Activated CD4-positive, alpha-beta T cell treated with anti-CD3 and anti-CD28 coated beads, Interleukin-2, amount 10 ng/mL, durations not matched to agents 7 days and 5 days (primary cell): ENCODE data around the gene S1PR1. TPM values are rescaled to one million over a fixed set of nuclear protein-coding genes. Genes with fewer than 3 reads are reported as not detected.

Experiments used
- CTCF ChIA-PET: fragments of 350-600 bp; sonication (Branson Sonifier 250); formaldehyde crosslinking; loops from one replicate; lab custom pipeline; 2021; ENCODE audit warnings: antibody characterized with exemption; lab: Charles Lee
- POLR2A ChIA-PET: fragments of 350-600 bp; sonication (Branson Sonifier 250); formaldehyde crosslinking; loops from one replicate; lab custom pipeline; 2021; ENCODE audit warnings: antibody characterized with exemption; lab: Charles Lee
- DNase-seq: peaks from one replicate; pipeline ENCODE4 v3.0.0-alpha.2; 2020
- H3K27ac Mint-ChIP-seq: one replicate; pipeline ENCODE4 v1.8.0; 2021; ENCODE audit warnings: mild to moderate bottlenecking, moderate library complexity, mixed read lengths
- H3K27me3 Mint-ChIP-seq: one replicate; pipeline ENCODE4 v1.8.0; 2021; ENCODE audit warnings: mixed read lengths
- H3K36me3 Mint-ChIP-seq: one replicate; pipeline ENCODE4 v1.8.0; 2021; ENCODE audit warnings: low read depth, mixed read lengths
- H3K4me1 Mint-ChIP-seq: one replicate; pipeline ENCODE4 v1.8.0; 2021; ENCODE audit warnings: mixed read lengths
- H3K4me3 Mint-ChIP-seq: one replicate; pipeline ENCODE4 v1.8.0; 2021; ENCODE audit warnings: mild to moderate bottlenecking, moderate library complexity, mixed read lengths
- H3K9me3 Mint-ChIP-seq: one replicate; pipeline ENCODE4 v1.8.0; 2021; ENCODE audit warnings: mixed read lengths
- total RNA-seq, 2 experiments: library from RNA; stranded (reverse); gene quantifications; one replicate each; pipeline ENCODE4 v1.2.3, GENCODE V29; 2021

S1PR1 gene
- total RNA-seq, 2 experiments from 2014 or later, result 177 to 209 TPM

DNA sequence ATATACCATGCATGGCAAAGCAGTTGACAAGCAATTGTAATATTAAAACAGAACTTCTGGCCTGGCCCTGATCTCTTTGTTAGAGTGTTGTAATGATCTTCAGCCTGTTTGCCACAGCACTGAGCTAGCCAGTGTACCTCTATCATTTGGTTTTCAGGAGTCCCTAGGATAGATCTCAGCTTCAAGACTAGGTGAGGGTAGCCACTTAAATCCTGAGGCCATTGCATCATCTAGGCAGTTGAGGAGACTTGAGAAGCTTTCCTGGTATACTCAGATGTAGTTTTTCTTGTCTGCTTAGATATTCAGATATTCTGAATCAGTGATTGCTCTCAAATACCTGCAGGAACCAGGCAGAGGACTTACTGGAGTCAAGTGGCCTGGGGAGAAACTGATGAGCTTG lies 14.7 kb downstream of the S1PR1 start:
- Mint-ChIP-seq H3K4me1 (peaks cover 28% of the 10 kb centered on the region), H3K9me3 (no peaks in the 10 kb centered on the region), H3K4me3 (no peak overlapping the region), H3K27ac (no peak overlapping the region), H3K27me3 (no peaks in the 10 kb centered on the region), H3K36me3 (no peaks in the 10 kb centered on the region)
- no peak for DNase-seq
- ChIA-PET POLR2A (no interaction called here), CTCF (interaction anchor here (1.0 to 3.7 kb wide), 7 partner anchors 11 to 58 kb away, joined by 3 to 51 read pairs (median 7); no protein-coding TSS in a partner anchor)

DNA sequence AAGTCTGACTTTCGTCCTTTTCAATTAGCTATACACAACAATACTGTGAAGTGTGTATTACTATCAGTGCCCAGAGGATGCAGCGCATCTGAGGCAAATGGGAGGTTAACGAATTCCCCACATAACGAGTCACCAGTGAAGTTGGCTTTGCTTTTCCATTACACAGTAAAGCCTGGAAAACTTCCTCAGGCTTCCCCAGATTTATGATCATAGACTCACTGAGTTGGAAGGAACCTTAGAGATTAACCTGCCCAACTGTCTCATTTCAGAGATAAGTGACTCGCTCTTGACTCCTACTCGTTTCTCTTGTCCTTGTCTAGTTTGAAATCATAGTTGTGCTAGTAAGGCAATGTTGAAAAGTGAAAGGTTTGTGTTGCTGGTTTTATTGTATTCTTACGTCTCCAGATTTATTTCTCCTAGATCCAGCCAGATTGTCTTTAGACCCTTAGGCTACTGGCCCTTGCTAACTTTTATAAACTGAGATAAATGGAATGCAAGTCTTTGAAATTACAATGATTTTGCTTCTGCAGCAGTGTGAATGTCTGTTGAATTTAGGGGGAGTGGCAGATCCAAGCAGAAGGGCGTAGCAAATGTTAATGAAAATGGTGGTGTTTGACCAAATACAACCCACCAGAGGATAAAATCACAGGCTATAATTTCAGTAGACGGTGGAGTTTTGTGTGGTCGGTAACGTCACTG lies 17.3 kb downstream of the S1PR1 start:
- CTCF ChIA-PET, result interaction anchor here (0.6 to 3.7 kb wide), 7 partner anchors 14 to 179 kb away, joined by 3 to 51 read pairs (median 3); no protein-coding TSS in a partner anchor
- POLR2A ChIA-PET, result no interaction called here

DNA sequence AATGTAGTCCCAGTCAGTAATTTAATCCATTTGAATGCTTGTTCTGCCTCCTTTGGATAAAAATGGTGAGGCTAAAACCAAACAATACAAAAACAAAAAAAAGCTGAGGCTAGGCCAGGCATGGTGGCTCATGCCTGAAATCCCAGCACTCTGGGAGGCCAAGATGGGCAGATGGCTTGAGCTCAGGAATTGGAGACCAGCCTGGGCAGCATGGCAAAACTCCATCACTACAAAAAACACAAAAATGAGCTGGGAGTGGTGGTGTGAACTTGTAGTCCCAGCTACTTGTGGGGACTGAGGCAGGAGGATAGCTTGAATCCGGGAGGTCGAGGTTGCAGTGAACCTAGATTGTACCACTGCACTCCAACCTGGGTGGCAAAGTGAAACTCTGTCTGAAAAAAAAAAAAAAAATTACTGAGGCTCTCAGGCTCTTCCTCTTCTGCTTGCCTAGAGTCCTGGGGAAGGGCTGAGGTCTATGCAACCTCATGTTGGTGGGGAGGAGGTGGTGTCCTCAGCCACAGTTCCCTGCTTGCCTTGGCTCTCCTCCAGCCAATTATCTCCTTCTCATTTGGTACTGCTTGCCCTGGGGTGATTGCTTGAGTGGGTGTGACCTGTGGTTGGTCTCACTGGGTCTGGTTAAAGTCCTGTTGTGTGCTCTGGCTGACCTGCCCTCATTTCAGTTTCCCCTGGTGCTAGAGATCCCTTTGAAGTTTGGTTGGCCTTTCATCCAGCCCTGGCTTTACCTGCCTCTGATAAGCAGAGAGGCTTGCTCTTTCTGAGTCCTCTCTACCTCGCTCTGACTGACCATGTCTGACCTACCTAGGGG lies 20.9 kb downstream of the S1PR1 start:
- Mint-ChIP-seq H3K36me3 (peaks cover 4% of the 10 kb centered on the region), H3K27me3 (peaks cover 2% of the 10 kb centered on the region), H3K4me1 (peaks cover 64% of the 10 kb centered on the region), H3K27ac (peak overlapping the region; percentile 11), H3K4me3 (peak overlapping the region; percentile 14), H3K9me3 (no peaks in the 10 kb centered on the region)
- DNase-seq, result peak; percentile 63
- CTCF ChIA-PET, result interaction anchor here (0.7 to 1.1 kb wide), 3 partner anchors 10 to 21 kb away, joined by 3 read pairs; no protein-coding TSS in a partner anchor
- POLR2A ChIA-PET, result no interaction called here

More for the DNA sequence above, 17.3 kb downstream of the S1PR1 start:
- peaks cover under 1% of the 10 kb centered on the region for H3K27me3 Mint-ChIP-seq
- no peaks in the 10 kb centered on the region for H3K9me3 Mint-ChIP-seq
- no peak overlapping the region for H3K4me3 Mint-ChIP-seq
- H3K27ac Mint-ChIP-seq, result no peak overlapping the region
- peaks cover 3% of the 10 kb centered on the region for H3K36me3 Mint-ChIP-seq
- H3K4me1 Mint-ChIP-seq, result peaks cover 40% of the 10 kb centered on the region
- no peak for DNase-seq

DNA sequence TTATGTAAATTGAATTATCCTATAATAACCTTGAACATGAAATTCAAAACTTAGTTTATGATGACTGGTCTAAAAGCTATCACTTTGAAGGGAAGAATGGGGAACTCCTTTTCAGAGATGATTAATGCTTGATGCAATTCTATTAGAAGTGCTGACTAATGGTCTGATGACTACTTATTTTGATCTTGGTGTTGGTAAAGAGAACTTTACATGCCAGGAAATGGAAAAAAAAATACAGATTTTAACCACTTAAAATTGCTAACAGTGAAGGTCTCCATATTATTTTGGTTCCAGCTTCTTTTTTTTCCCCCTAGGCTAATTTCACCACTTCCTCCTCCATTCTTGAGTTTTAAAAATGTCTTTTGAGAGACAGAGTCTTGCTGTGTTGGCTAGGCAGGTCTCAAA lies 22.9 kb downstream of the S1PR1 start:
- POLR2A ChIA-PET, result no interaction called here
- Mint-ChIP-seq H3K27me3 (peaks cover 2% of the 10 kb centered on the region), H3K36me3 (peaks cover 6% of the 10 kb centered on the region), H3K4me3 (no peak overlapping the region), H3K4me1 (peaks cover 72% of the 10 kb centered on the region), H3K9me3 (no peaks in the 10 kb centered on the region), H3K27ac (peak overlapping the region; percentile 1)
- CTCF ChIA-PET, result interaction anchor here (0.6 to 2.0 kb wide), 5 partner anchors 9 to 26 kb away, joined by 3 to 6 read pairs (median 4); no protein-coding TSS in a partner anchor
- no peak for DNase-seq

DNA sequence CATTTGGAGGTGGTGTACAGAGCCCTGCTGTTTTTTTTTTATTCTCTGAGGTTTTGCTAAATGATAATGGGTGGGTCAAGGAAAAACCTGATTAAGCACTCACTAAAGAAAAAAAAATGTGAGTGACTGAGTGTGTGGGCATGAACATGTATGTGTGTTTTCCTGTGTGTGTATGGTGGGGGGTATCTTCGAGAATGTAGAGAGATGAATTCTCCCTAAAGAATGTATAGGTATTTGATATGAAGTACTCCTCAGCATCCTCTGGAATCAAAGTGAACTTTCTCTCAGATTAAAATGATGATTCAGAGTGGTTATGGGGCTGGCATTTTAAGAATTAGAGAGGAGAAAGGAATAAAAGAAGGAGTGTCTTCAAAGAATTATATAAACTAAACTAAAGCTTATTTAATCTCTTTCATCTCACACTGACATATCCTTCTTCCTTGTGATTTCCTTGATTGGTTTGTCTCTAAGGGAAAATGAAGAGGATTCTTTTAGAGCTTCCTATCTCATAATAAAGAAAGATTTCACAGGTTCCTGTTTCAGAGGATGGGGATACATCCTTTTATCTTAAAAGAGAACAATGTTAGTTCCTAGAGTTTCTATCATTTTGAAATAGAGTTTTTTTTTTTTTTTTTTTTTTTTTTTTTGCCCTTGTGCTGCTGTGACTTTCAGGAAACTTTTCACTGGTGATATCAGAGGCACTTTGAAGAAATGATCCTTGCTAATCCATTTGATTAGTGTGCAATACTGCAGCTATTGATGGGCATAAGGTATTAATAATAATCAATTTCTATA lies 23.9 kb downstream of the S1PR1 start:
- Mint-ChIP-seq H3K9me3 (no peaks in the 10 kb centered on the region), H3K4me3 (no peak overlapping the region)
- DNase-seq, result no peak

DNA sequence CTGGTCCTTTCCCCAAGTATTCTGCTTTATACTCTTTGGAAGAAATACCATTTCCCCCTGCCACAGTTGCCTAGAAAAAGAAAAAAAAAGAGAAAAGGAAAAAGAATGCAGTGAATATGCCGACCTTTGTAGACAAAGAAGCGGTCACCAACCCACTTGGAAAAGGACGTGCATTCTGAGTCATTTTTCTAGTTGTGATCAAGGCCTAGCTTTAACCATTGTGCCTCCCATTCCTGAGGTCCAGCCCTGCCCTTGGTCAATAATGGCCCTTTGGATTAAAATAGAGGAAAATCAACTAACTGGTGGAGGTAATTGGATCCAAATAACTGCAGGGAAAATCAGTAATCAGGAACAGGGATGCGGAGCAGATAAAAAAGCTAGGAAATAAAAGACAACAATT lies 24.8 kb downstream of the S1PR1 start:
- H3K27me3 Mint-ChIP-seq, result peaks cover 2% of the 10 kb centered on the region
- ChIA-PET CTCF (interaction anchor here (0.8 to 1.5 kb wide), 2 partner anchors 25 to 26 kb away, joined by 3 to 4 read pairs; no protein-coding TSS in a partner anchor), POLR2A (no interaction called here)
- peaks cover 4% of the 10 kb centered on the region for H3K9me3 Mint-ChIP-seq
- no peak overlapping the region for H3K27ac Mint-ChIP-seq
- no peak for DNase-seq
- peaks cover 85% of the 10 kb centered on the region for H3K4me1 Mint-ChIP-seq
- H3K4me3 Mint-ChIP-seq, result no peak overlapping the region
- peaks cover 11% of the 10 kb centered on the region for H3K36me3 Mint-ChIP-seq

More for the DNA sequence above, 23.9 kb downstream of the S1PR1 start:
- ChIA-PET POLR2A (no interaction called here), CTCF (interaction anchor here (1.1 kb wide), 1 partner anchor 10 kb away, joined by 3 read pairs; no protein-coding TSS in a partner anchor)
- Mint-ChIP-seq H3K4me1 (peaks cover 79% of the 10 kb centered on the region), H3K27ac (peak overlapping the region; percentile 32), H3K36me3 (peaks cover 11% of the 10 kb centered on the region), H3K27me3 (peaks cover 2% of the 10 kb centered on the region)

DNA sequence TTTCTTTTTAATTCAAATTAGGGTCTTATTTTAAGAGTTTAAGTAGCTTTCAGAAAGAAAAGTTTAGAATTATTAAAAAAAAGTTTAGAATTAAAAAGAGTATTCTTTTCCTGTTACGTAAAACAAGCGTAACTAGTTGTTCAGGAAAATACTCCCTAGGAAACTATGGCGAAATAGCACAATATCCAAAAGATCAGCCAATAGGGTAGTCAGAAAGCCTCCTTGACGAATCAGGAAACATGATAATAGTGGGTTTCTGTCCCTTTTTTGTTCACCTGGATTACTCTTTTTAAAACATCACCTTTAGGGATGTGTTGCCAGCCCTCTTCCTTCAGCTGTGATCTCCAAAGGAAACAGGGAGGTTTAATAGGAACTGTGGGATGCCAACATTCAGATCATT lies 25.2 kb downstream of the S1PR1 start:
- ChIA-PET CTCF (interaction anchor here (0.8 to 1.5 kb wide), 2 partner anchors 24 to 26 kb away, joined by 3 to 4 read pairs; no protein-coding TSS in a partner anchor), POLR2A (no interaction called here)
- peaks cover 11% of the 10 kb centered on the region for H3K36me3 Mint-ChIP-seq
- peaks cover 87% of the 10 kb centered on the region for H3K4me1 Mint-ChIP-seq
- H3K27ac Mint-ChIP-seq, result peak overlapping the region; percentile 68
- peaks cover 2% of the 10 kb centered on the region for H3K27me3 Mint-ChIP-seq
- no peak for DNase-seq
- H3K4me3 Mint-ChIP-seq, result peak overlapping the region; percentile 29
- peaks cover 8% of the 10 kb centered on the region for H3K9me3 Mint-ChIP-seq

DNA sequence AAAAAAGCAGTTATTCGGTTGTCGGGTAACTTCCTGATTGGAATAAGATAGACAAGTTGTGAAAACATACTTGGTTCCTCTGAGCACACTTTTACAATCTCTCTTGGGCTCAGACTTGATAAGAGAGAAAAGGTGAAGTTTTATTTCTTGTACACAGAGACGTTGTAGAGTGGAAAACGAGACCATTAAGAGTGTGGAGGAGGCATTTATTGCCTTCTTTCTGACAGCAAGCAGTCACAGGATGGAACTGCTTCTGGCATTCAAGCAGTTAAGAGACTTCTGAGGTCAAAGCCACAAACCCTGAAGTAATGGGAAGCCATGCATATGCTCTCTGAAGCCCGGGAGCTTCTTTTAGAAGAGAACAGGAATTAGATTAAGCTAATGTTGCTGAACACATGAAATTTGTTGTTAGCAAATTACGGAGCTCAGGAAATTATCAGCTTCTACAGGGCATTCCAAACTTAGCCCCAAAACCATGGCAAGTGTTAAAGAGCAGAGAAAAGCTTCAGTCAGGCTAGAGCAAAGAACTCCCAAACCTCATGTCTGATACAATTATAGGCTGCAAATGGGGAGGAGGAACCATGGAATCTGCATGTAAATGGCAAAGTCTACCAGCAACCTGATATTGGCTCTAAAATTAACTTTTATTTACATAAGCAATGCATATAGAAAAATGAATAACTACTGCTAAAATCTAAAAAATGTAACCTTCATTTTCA lies 26.0 kb downstream of the S1PR1 start:
- Mint-ChIP-seq H3K4me1 (peaks cover 84% of the 10 kb centered on the region), H3K36me3 (peaks cover 12% of the 10 kb centered on the region), H3K4me3 (peak overlapping the region; percentile 29), H3K27ac (peak overlapping the region; percentile 68), H3K9me3 (peaks cover 8% of the 10 kb centered on the region), H3K27me3 (peaks cover 2% of the 10 kb centered on the region)
- ChIA-PET CTCF (interaction anchor here (0.6 to 1.8 kb wide), 11 partner anchors 11 to 84 kb away, joined by 3 to 8 read pairs (median 3); no protein-coding TSS in a partner anchor), POLR2A (interaction anchor here (0.7 kb wide), 1 partner anchor 29 kb away, joined by 3 read pairs; no protein-coding TSS in a partner anchor)
- peak; percentile 60 for DNase-seq

DNA sequence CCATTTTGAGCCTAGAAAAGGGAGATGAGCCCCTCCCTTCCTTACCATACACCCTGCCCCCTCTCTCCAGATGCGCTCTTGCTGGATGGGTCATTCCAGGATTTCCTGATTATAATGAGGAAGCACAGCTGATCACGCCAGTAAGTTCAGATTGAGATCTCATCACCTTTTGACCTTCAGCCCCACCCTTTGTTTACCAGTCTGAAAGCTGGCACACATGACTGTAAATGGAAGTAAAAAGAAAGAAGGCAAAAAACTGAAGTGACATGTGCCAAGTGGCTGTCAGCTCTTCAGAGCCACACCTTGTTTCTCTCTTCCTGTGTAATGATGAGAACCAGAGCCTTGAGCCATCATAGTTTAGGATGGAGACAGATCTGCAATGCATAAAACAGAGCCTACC lies 27.9 kb downstream of the S1PR1 start:
- ChIA-PET POLR2A (no interaction called here), CTCF (interaction anchor here (1.0 to 2.0 kb wide), 2 partner anchors 15 to 45 kb away, joined by 3 to 6 read pairs; no protein-coding TSS in a partner anchor)
- no peaks in the 10 kb centered on the region for H3K27me3 Mint-ChIP-seq
- H3K36me3 Mint-ChIP-seq, result peaks cover 10% of the 10 kb centered on the region
- peak; percentile 57 for DNase-seq
- H3K4me3 Mint-ChIP-seq, result peak overlapping the region; percentile 60
- H3K27ac Mint-ChIP-seq, result peak overlapping the region; percentile 93
- peaks cover 10% of the 10 kb centered on the region for H3K9me3 Mint-ChIP-seq
- peaks cover 72% of the 10 kb centered on the region for H3K4me1 Mint-ChIP-seq

DNA sequence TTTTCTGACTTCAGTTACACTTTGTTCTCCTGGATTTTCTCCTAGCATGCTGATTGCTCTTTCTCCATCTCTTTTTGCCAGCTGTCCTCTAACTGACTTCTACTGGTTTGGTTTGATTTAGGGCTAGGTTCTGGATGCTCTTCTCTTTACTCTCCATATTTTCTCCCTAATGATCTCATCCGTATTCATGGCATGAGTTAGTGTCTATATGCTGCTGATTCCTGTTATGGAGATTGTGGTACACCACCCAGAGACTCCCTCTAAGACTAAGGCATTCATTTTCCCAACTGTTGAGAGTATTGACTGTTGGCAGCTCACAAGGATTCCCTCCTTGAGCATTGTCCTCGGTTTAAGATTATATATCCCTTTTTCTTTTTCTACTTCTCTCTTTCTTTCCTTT lies 28.9 kb downstream of the S1PR1 start:
- H3K4me1 Mint-ChIP-seq, result peaks cover 62% of the 10 kb centered on the region
- CTCF ChIA-PET, result interaction anchor here (1.7 to 2.0 kb wide), 2 partner anchors 14 to 23 kb away, joined by 4 to 6 read pairs; no protein-coding TSS in a partner anchor

DNA sequence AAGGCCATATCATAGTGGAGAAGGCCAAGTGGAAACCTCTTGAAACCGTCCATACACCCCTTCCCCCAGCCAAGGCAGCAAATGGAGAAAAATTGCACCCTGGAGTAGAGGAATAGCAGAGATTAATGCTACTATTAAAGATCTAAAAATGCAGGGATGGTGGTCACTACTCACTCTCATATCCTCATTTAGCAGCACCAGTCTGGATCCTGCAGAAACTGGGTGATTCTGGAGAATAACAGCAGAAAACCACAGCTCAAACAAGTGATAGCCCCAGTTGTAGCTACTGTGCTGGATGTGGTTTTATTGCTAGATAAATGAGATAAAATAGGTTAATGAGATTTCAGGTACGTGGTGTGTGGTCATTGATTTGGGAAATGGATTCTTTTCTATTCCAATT lies 30.3 kb downstream of the S1PR1 start:
- ChIA-PET CTCF (interaction anchor here (0.6 to 5.1 kb wide), 6 partner anchors 9 to 28 kb away, joined by 3 to 23 read pairs (median 4); partner anchors contain the start of gene S1PR1), POLR2A (no interaction called here)
- Mint-ChIP-seq H3K9me3 (peaks cover 23% of the 10 kb centered on the region), H3K4me3 (no peak overlapping the region), H3K4me1 (peaks cover 55% of the 10 kb centered on the region), H3K36me3 (peaks cover 22% of the 10 kb centered on the region), H3K27ac (no peak overlapping the region), H3K27me3 (no peaks in the 10 kb centered on the region)
- no peak for DNase-seq

More for the DNA sequence above, 28.9 kb downstream of the S1PR1 start:
- Mint-ChIP-seq H3K9me3 (peaks cover 12% of the 10 kb centered on the region), H3K27me3 (no peaks in the 10 kb centered on the region), H3K27ac (peak overlapping the region; percentile 93), H3K36me3 (peaks cover 13% of the 10 kb centered on the region), H3K4me3 (no peak overlapping the region)
- no peak for DNase-seq
- POLR2A ChIA-PET, result no interaction called here
